Left forelimb (tissue), 1 donor: ENCODE measurements around the gene ZDHHC1.
"Not testable (repeated sequence)": the region's sequence is repeated elsewhere in the genome, so short reads cannot be mapped to it uniquely, and the experiment has no call there.

Experiments used
- DNase-seq: peaks from one replicate; pipeline ENCODE4 v3.0.0-alpha.2; 2018; ENCODE audit warnings: low spot score

ZDHHC1 gene

GRCh38 chr16:67394155-67395104 lies 21.8 kb downstream of the ZDHHC1 start:
- no peak for DNase-seq

- DNase-seq, result no peak
Observed at GRCh38 chr16:67393788-67394154, 22.5 kb downstream of the ZDHHC1 start.

GRCh38 chr16:67393111-67393787 lies 23.0 kb downstream of the ZDHHC1 start, which contains the start of gene TPPP3:
Gene TPPP3 (minus strand): TSS chr16:67393498. CDS start chr16:67391111, 2,387 bp downstream.
- peak; percentile 92 for DNase-seq

GRCh38 chr16:67392301-67393059 lies 23.8 kb downstream of the ZDHHC1 start:
- no peak for DNase-seq

GRCh38 chr16:67391424-67392300 lies 24.6 kb downstream of the ZDHHC1 start:
- peak; percentile 72 for DNase-seq

GRCh38 chr16:67390816-67391423 lies 25.4 kb downstream of the ZDHHC1 start:
- DNase-seq, result no peak

- no peak for DNase-seq
Observed at GRCh38 chr16:67389911-67390815, 26.1 kb downstream of the ZDHHC1 start.

- DNase-seq, result no peak
Observed at GRCh38 chr16:67388591-67388990, 27.7 kb downstream of the ZDHHC1 start.

GRCh38 chr16:67388191-67388590 lies 28.1 kb downstream of the ZDHHC1 start:
- DNase-seq, result no peak

- no peak for DNase-seq
Observed at GRCh38 chr16:67387479-67388079, 28.7 kb downstream of the ZDHHC1 start.

- no peak for DNase-seq
Observed at GRCh38 chr16:67386861-67387455, 29.3 kb downstream of the ZDHHC1 start.

- DNase-seq, result no peak
Observed at GRCh38 chr16:67384778-67385510, 31.3 kb downstream of the ZDHHC1 start.

- DNase-seq, result no peak
Observed at GRCh38 chr16:67383284-67383683, 33.0 kb downstream of the ZDHHC1 start.

- no peak for DNase-seq
Observed at GRCh38 chr16:67378642-67379041, 37.6 kb downstream of the ZDHHC1 start.

GRCh38 chr16:67376012-67376411 lies 40.3 kb downstream of the ZDHHC1 start:
- DNase-seq, result not testable (repeated sequence)

- no peak for DNase-seq
Observed at GRCh38 chr16:67372664-67373063, 43.6 kb downstream of the ZDHHC1 start.

GRCh38 chr16:67370661-67371060 lies 45.6 kb downstream of the ZDHHC1 start:
- no peak for DNase-seq

- no peak for DNase-seq
Observed at GRCh38 chr16:67364600-67365235, 51.6 kb downstream of the ZDHHC1 start.
